HG03469 (cell line): Measurements from ENCODE around the gene CDH4.

ENCODE experiments used
- ATAC-seq: cut with Tn5 transposase; IDR thresholded peaks from one replicate; pipeline ENCODE4 v1.9.1; 2021; ENCODE audit warnings: mild to moderate bottlenecking, moderate library complexity, moderate number of reproducible peaks; ENCODE audit not compliant: unreplicated experiment

The CDH4 gene

DNA sequence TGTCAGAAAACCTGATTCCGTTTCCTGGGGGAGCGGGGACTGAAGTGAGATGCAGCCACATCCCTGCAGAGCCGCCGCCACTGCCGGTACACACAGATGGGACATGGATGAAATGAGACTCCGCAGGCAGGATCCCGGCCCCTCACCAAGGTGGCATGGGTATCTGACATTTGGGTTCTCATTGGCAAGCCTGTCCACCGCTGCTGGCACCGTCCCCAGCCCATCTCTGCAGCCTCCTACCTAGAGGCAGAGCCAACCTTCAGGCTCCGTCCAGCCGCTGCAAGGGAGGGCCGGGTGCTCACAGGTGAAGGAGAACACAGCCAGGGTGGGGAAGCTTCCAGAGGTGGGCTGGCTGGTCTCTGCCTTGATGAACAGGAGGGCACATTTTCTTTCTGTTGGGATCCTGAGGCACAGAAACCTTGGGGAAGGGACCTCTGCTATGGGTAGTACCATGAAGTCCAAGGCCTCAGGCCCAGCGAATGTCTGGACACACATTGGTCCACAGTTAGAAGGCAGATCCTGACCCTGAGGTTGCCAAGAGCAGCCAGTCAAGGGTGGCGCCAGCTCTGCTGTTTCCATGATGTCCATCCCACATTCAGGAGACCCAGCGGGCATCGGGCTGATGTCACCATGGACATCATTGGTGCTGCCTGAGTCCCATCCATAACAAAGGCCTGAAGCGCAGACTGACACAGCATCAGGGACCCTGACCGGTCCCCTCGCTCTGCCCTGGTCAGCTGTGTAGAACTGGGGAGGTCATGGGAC is 636.2 kb downstream of the CDH4 start:
- ATAC-seq = no peak

DNA sequence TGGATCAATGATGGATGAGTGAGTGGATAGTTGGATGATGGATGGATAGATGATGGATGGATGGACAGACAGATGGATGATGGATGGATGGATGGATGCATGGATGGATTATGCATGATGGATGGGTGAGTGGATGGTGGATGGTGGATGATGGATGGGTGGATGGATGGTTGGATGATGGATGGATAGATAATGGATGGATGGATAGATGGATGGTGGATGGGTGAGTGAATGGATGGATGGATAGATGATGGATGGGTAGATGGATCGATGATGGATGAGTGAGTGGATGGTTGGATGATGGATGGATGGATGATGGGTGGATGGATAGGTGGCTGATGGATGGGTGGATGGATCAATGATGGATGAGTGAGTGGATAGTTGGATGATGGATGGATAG is 637.6 kb downstream of the CDH4 start:
- ATAC-seq = no peak

DNA sequence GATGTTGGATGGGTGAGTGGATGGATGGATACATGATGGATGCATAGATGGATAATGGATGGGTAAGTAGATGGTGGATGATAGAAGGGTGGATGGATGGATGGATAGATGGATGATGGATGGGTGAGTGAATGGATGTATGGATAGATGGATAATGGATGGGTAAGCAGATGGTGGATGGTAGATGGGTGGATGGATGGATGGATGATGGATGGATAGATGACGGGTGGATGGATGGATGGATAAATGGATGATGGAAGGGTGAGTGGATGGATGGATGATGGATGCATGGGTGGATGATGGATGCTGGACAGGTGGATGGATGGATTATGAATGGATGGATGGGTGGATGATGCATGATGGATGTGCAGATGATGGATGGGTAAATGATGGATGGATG is 638.1 kb downstream of the CDH4 start:
- no peak for ATAC-seq

DNA sequence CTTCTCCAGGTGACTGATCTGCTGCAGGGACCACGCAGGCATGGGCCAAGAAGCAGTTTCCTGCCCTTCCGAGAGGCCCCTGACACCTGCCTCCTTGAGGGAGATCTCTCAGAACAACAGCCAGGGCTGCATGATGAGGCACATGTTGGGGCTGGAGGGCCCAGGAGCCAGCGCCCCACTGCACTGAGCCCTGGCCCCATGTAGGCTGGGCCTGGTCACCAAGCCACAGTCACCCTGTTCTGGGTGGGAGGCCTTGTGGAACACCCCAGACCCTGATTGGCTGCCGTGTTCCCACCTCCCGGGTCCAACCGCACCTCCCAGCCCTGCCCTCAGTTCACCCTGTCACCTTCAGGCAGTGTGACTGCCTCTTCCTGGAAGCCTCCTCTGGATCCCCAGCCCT is 639.4 kb downstream of the CDH4 start:
- ATAC-seq = no peak

DNA sequence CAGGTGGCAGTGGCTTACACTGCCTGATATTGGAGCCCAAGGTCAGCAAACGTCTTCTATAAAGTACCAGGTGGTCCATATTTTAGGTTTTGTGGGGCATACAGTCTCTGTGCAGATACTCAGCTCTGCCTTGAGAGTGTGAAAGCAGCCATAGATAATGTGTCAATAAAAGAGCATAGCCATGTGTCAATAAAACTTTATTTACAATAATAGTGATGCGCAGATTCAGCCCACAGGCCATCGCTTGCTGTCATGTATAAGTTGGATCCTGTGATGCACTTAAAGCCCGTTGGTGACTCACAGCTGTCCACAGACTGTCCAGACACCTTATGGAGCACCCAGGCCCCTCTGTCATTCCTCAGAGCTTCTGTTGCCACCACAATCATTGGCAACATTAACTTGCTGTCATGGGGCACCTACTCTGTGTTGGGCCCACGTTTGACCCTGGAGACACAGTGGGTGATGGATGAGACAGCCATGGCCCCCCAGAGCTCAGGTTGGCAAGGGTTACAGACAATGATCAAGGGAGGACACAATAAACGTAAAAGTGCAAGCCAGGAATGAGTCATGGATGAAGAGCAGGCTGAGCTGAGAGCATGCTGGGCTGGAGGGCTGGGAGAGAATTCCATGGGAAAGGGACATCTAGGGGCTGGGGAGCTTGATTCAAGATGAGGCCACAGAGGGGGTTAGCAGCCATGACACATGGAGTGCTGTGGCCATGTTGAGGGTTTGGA is 640.0 kb downstream of the CDH4 start:
- ATAC-seq = no peak

DNA sequence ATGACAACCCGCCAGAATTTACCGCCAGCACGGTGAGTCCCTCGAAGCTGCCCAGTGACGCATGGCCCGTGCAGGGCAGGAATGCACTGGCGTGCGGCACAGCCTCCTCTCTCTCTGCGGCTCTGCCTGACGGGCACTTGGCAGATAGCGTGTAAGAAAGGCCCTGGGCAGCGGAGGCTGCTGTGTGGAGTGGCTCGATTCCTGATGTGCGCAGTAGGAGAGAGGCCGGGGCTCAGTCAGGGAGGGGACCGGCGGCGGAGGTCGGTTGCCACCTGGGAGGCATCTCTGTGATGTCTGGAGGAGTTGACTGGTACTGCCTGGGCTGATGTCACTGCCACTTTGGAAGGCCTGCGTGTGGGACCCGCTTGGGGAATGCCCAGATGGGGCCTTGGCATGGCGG is 643.0 kb downstream of the CDH4 start:
- no peak for ATAC-seq

DNA sequence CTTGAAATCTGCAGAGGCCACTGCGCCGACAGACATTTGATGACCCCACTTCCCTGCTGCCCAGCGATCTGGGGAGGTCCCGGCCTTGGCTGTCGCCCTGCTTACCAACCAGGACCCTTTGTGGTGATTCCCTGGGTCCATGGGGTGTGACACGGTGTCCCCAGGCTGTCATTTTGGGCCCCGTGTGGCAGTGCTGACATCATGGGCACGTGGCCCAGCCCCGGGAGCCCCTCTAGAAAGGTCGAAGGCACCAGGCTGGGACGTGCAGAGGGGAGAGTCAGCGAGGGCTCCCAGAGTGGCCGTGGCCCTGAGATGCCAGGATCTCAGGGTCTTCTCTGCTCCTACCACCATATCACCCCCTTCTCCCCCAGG is 643.6 kb downstream of the CDH4 start:
- no peak for ATAC-seq

DNA sequence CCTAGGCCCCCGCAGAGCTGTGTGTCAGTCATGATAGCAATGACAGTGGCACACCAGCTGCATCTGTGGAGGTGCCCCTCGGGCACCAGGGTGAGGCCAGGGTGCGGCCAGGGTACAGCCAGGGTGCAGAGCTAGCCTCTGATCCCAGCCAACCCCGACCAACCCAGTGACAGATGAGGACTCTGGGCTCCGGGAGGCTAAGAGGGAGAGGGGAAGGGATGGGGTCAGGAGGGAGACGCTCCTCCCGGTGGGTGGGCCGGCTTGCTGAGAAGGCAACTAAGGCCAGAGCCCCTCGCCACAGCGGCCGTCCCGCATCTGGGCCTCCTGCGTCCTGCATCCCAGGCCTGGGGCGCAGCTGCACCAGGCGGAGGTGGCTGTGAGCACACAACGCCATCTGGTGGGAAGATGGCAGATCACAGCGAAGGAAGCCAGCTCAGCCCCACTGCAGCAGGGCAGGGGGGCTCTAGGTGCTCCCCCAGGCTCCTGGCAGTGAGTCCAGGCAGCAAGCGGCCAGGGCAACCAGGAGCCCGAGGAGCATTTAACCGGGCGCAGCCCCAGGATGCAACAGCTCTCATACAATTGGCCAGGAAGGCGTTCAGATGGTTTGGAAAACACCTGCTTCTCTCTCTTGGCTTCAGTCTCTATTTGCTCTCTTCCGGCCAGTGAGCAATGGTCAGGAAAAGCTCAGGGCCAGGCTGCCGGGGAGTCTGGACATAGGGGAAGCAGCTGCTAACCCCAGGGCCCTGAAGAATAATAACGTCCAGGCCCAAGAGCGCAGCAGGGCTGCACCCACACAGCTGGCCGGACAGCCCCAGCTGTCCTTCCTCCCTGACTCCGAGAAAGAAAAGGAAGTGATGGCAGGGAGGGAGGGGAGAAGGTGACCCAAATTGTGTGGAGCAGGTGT is 644.2 kb downstream of the CDH4 start:
- ATAC-seq = no peak

DNA sequence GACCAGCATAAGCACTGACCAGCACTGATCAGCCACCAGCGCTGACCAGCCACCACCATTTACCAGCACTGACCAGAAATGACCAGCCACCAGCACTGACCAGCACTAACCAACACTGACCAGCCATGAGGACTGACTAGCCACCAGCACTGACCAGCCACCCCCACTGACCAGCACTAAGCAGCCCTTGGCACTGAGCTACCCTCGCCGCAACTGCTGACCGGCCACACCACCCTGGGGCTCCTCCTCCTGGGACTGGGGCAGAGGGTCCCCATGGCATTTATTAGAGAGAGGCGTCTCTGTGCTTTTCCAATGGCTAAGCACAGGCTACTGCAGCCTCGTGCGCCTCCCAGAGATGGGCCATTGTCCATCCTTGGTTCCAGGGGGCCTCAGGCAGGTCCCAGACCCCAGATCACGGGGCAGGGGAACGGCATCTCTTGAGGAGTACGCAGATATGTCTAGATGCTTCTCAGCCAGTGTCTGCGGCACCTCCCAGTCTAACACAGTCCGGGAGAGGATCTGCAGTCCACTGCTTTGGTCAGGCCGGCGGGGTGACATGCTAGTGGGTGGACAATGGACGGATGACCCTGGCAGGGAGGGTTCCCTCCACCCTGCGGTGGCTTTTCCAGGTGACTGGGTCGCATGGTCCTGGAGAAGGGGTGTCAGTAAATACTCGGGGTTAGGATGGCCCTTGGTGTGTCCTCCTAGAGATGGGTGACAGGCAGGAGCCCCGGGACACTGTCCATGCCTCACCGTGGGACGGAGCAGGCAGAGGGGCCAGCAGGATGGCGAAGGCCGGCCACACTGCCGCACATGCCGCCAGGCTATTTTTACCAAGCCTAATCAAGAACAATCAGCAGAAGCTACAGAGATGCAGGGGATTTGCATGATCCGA is 645.6 kb downstream of the CDH4 start:
- no peak for ATAC-seq

DNA sequence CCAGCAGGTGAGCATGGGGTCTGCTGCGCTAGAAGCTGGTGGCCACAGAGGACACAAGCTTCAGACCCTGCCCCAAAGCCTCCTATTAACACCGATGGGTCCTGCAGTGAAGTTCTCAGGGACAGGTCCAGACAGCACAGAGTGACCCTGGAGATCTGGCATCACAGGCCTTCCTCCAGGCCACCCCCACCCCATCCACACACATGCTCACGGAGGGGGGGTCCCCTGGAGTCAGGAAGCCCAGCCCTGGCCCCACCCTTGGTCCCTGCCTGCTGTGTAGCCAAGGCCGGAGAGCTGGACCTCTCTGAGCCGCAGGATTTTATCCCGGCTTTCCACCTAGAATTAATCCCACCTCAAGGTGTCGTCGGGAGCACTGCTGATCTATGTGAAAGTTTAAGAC is 646.3 kb downstream of the CDH4 start:
- ATAC-seq = no peak

DNA sequence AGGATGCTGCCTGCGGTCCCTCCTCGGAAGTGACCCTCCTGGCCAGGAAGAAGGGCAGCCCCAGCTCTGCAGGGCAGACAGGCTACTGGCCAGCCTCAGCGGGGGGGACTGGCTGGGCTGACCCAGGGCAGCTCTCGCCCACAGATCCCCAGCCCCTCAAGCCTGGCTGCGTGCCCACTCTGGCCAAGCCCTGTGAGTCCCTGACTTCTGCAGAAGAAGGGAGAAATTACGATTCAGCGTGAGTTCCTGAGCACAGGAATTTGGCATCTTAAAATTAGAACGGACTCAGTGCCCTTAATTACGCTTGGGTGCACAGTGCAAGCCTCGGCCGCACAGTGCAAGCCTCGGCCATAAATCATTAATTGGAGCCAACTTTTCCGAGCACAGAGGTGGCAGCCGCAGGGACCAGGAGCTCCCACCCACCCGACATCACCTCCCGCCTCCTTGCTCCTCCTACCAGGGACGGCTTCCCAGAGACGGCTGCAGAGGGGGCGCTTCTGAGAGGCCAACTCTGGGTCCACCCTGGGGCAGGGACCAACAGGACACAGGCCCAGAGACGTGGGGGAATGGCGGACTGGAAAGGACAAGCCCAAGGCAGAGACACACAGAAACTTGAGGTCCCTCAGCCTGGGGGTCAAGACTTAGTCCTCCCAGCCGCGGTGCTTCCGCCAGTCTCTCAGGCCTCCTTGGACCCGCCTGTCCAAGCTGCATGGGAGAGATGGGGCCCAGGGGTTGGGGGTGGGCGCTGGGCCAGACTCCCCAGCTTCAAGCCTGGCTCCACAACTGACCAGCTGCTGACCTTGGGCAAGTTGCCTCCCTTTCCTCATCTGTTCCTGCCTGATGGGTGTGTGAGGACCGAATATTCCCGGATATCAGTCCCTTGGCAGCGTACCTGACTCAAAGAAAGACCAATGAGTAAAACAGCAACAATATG is 648.2 kb downstream of the CDH4 start:
- no peak for ATAC-seq

DNA sequence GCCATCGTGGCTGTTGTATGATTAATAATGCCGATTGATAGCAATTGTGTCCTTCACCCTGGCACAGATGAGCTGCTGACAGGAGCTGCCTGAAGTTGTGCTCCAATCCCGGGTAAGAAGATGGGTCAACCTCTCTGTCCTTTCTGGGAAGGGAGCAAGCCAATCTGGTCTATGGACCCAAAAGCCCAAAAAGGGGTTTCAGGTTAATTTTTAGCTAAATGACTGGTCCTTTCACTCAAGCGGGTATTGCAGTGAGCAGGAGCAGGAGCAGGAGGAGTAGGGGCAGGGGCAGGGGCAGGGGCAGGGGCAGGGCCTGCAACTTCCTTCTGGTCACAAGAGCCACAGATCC is 648.9 kb downstream of the CDH4 start:
- no peak for ATAC-seq

DNA sequence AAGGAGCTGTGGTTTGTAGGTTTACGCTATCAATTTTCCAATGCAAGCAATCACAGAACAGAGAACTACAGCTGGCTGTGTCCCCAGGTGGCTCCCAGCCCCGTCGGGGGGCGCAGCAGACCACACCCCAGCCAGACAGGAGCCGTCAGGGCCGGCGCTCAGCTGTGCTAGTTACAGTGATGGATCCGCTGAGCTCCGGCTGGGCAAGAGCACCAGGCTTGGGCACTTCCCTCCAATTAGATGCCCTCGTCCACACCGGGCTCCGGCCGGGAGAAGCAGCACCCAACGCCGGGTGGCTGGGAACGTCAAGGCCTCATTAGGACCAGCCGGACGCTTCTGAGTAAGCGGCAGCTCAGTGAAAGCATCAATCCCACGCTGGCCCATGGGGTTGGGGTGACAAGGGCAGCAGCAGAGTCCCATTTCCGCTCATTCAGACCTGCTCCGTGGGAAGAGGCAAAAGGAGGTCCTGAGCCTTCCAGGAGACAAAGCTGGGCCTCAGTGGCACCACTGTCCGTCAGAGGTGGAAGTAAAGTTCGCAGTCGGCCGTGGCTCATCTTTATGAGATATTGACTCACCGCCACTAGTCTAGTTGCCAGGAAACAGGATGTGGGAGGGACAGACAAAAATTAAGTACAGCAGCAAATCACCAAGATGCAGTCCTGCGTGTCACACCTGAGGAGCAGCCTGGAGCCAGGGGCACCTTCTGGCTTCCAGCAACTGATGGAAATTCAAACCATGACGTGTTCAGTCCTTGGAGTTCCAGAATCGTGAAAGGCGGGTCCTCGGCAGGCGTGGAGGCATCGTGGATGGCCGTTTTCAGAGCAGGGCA is 649.5 kb downstream of the CDH4 start:
- ATAC-seq = no peak

DNA sequence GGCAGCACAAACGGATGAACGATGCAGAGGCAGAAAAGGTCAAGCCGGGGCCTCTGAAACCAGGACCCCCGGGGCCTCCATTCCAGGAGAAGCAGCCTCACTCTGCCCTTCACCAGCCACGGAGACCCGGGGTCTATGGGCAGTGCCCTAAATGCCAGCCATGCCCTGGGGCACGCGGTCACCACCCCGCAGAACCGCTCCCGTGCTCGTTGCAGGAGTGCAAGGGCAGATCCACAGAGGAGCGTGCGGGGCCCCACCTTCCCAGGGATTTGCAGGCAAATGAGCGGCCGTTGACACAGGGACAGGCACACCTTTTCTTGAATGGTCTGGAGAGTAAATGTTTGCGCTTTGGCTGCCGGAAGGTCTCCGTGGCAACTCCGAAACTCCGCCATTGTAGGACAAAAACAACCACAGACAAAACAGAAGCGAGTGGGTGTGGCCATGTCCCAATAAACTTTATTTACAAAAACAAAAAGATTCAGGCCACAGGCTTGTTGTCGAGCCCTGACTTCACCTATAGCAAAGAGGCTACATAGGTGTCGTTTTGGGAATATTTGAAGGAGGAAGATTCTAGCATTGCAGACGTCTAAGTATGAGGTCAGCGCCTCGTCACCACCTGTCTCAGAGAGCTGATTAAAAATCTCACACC is 650.3 kb downstream of the CDH4 start:
- ATAC-seq = no peak

DNA sequence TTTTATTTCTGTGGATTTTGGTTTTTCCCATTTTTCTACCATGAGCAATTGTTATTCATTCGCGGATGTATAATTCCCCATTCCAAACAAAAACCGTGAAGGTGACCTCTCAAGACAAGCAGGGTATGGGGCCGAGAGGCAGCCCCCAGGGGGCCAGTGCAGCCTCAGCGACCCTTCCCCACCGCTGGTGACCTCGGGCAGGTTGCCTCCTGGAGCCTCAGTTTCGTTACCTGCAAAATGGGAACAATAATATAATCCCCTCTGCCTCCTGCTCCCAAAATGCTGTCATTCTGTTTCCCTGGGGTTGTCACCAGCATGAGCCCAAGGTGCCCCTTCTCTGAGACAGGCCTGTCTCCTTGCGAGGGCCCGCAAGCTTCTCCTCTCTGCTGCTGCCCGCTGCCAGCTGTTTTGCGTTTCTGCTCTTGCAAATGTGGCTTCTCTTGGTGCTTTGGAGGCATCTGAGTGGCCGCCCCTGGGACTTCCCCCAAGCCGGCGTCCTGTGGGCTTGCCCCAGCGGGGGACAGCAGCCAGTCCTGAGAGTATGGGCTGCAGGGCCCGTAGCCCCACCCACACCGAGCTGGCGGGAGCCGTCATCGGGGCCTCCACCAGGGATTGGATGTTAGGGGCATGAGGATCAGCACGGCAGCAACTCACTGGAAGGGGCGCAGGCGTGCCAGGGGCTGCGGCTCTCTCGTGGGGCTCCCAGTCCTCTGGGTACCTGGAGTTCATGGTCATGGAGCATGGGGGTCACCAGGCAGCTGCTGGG is 651.7 kb downstream of the CDH4 start:
- no peak for ATAC-seq

DNA sequence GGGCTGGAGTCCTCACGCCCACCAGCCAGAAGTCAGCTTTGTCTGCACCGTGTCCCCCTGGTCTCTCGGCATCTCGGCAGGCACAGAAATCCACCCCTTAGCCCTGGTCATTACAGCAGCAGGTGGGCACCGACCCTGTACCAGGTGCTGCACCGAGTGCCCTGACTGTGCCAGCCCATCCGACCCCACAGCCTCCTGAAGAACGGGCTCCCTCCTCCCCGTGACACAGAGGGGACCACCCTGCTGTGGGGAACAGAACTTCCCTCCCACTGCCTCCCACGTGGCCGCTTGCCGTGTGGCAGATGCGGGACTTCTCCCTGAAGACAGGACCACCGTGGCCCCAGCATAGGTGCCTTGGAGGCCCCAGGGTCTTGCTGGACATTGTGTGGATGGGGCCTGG is 652.4 kb downstream of the CDH4 start:
- ATAC-seq = no peak

DNA sequence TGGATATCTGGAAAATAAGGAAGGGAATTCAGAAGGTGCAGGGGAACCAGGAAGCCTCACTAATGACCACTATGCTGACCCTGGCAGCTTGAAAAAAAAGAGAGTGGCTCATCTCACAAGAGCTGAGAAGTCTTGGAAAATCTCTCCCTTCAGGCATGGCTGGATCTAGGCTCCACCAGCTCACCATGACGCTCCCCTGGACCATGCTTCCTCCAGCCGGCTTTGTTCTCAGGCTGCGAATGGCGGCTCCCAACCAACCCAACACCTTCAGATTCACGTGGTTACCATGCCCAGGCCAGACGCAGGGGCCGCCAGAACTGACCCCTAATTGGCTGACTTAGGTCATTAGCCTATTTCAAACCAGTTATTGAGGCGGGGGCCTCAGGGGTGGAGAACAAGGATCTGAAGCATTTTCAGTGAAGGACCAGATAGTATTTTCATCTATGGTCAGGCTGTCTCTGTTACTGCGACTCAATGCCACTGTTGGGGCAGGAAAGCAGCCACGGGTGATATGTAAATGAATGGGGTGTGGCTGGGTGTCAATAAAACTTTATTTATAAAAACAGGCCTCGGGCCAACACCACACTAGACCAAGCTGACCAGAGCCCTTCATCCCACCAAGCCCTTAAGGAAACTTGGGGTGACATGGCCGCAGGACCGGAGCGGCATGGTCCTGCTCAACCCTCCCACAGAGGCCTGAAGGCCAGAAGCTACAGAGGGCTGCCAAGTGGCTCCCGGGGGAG is 653.9 kb downstream of the CDH4 start:
- no peak for ATAC-seq
